DND-41 (cell line): ENCODE results near the gene SEL1L.

Experiments
- CTCF ChIP-seq: IDR thresholded peaks from 2 replicates; pipeline ENCODE4 v1.5.1; 2012; ENCODE audit warnings: borderline replicate concordance, low read length, moderate library complexity, mild to moderate bottlenecking; ENCODE audit not compliant: poor library complexity, severe bottlenecking; ENCODE audit errors: extremely low read depth
- EZH2 ChIP-seq: IDR thresholded peaks from 3 replicates; pipeline ENCODE4 v1.6.1; 2012; ENCODE audit warnings: borderline replicate concordance, low read depth, mild to moderate bottlenecking, moderate library complexity, low read length, inconsistent platforms; ENCODE audit not compliant: severe bottlenecking

GRCh38 chr14:81523616-81524015, 10.0 kb downstream of the SEL1L start:
- no peak for TF ChIP-seq EZH2
- no peak for TF ChIP-seq CTCF
